Hepatocyte (in vitro differentiated cells): ENCODE data around the gene PRPF38A. TPM values are rescaled to one million over a fixed set of nuclear protein-coding genes. Genes with fewer than 3 reads are reported as not detected.

Experiments
- DNase-seq: peaks from one replicate; pipeline ENCODE4 v3.0.0-alpha.2; 2016; ENCODE audit warnings: low spot score
- H2AFZ ChIP-seq: fragments of 200-600 bp; sonication (generic); 2 replicates; pipeline ENCODE4 v1.6.0; 2016; ENCODE audit warnings: antibody characterized with exemption, mild to moderate bottlenecking
- H3K27ac ChIP-seq: fragments of 200-600 bp; sonication (generic); 2 replicates; pipeline ENCODE4 v1.5.1; 2016; ENCODE audit warnings: mild to moderate bottlenecking
- H3K27me3 ChIP-seq: fragments of 200-600 bp; sonication (generic); 2 replicates; pipeline ENCODE4 v1.6.1; 2016
- H3K36me3 ChIP-seq: fragments of 200-600 bp; sonication (generic); replicated peaks from 2 replicates; pipeline ENCODE4 v1.5.1; 2016; ENCODE audit warnings: low read depth; ENCODE audit not compliant: insufficient read depth
- H3K4me1 ChIP-seq: fragments of 200-600 bp; sonication (generic); 2 replicates; pipeline ENCODE4 v1.5.1; 2016; ENCODE audit warnings: mild to moderate bottlenecking, moderate library complexity; ENCODE audit not compliant: insufficient read depth
- H3K4me2 ChIP-seq: fragments of 200-600 bp; sonication (generic); 2 replicates; pipeline ENCODE4 v1.6.0; 2016
- H3K4me3 ChIP-seq: fragments of 200-600 bp; sonication (generic); 2 replicates; pipeline ENCODE4 v1.5.1; 2016; ENCODE audit warnings: mild to moderate bottlenecking
- H3K79me2 ChIP-seq: fragments of 200-600 bp; sonication (generic); 2 replicates; pipeline ENCODE4 v1.6.0; 2017; ENCODE audit warnings: mild to moderate bottlenecking
- H3K9me2 ChIP-seq: fragments of 200-600 bp; sonication (generic); replicated peaks from 2 replicates; pipeline ENCODE4 v1.6.0; 2017; ENCODE audit warnings: mild to moderate bottlenecking; ENCODE audit not compliant: insufficient read depth
- H3K9me3 ChIP-seq: fragments of 200-600 bp; sonication (generic); 2 replicates; pipeline ENCODE4 v1.5.1; 2016; ENCODE audit warnings: low read depth, mild to moderate bottlenecking
- H4K20me1 ChIP-seq: fragments of 200-600 bp; sonication (generic); 2 replicates; pipeline ENCODE4 v1.6.0; 2016; ENCODE audit warnings: mild to moderate bottlenecking; ENCODE audit not compliant: insufficient read depth, poor library complexity, severe bottlenecking
- CTCF ChIP-seq: fragments of 200-600 bp; sonication (generic); IDR thresholded peaks from 2 replicates; pipeline ENCODE4 v1.5.1; 2016; ENCODE audit warnings: antibody characterized with exemption, mild to moderate bottlenecking; ENCODE audit not compliant: poor library complexity
- EZH2 ChIP-seq: fragments of 200-600 bp; sonication (generic); IDR thresholded peaks from 2 replicates; pipeline ENCODE4 v1.6.1; 2016; ENCODE audit warnings: antibody characterized with exemption, mild to moderate bottlenecking, borderline replicate concordance
- EZH2phosphoT487 ChIP-seq: fragments of 200-600 bp; sonication (generic); IDR thresholded peaks from one replicate; pipeline ENCODE4 v1.6.1; 2018; ENCODE audit warnings: antibody characterized with exemption, mild to moderate bottlenecking, low read depth, moderate library complexity; ENCODE audit not compliant: unreplicated experiment, severe bottlenecking
- WGBS: methylation state at CpG from one replicate; pipeline ENCODE4 v1.1.6; 2016; ENCODE audit warnings: low lambda C conversion rate; ENCODE audit errors: missing lambda C conversion rate; 5-methylcytosine and 5-hydroxymethylcytosine counted together
- polyA plus RNA-seq: library from polyadenylated mRNA; unstranded; fragments of >200 nt; fragmentation: Nextera tagmentation; extraction: Ambion mirVana; gene quantifications from 2 replicates; pipeline ENCODE4 v1.2.1, GENCODE V29; 2016
- total RNA-seq: library from RNA; depleted of rRNA; stranded (reverse); fragments of >200 nt; gene quantifications from 2 replicates; pipeline ENCODE4 v1.2.3, GENCODE V29; 2014

The PRPF38A gene
- total and polyA plus RNA-seq, 2 experiments from 2014 or later: 13.8 to 23.8 TPM

- H3K4me1 ChIP-seq: peaks cover 15% of the 10 kb centered on the region
- peak overlapping the region; percentile 66 for H2AFZ ChIP-seq
- peak; percentile 81 for DNase-seq
- peaks cover 21% of the 10 kb centered on the region for H3K79me2 ChIP-seq
- no peaks in the 10 kb centered on the region for H3K9me3 ChIP-seq
- peak overlapping the region; percentile 65 for H3K4me3 ChIP-seq
- H3K27me3 ChIP-seq: no peaks in the 10 kb centered on the region
- no peak for TF ChIP-seq EZH2phosphoT487
- TF ChIP-seq CTCF: no peak
- TF ChIP-seq EZH2: no peak
- H3K4me2 ChIP-seq: peak overlapping the region; percentile 87
- WGBS: 9% methylated on average over 22 of the region's 22 CpGs
- peak overlapping the region; percentile 94 for H3K27ac ChIP-seq
- H3K9me2 ChIP-seq: no peaks in the 10 kb centered on the region
- no peaks in the 10 kb centered on the region for H3K36me3 ChIP-seq
- H4K20me1 ChIP-seq: peaks cover 5% of the 10 kb centered on the region
Measured at GRCh38 chr1:52365071-52365745, 39.2 kb upstream of the PRPF38A start.

DNA sequence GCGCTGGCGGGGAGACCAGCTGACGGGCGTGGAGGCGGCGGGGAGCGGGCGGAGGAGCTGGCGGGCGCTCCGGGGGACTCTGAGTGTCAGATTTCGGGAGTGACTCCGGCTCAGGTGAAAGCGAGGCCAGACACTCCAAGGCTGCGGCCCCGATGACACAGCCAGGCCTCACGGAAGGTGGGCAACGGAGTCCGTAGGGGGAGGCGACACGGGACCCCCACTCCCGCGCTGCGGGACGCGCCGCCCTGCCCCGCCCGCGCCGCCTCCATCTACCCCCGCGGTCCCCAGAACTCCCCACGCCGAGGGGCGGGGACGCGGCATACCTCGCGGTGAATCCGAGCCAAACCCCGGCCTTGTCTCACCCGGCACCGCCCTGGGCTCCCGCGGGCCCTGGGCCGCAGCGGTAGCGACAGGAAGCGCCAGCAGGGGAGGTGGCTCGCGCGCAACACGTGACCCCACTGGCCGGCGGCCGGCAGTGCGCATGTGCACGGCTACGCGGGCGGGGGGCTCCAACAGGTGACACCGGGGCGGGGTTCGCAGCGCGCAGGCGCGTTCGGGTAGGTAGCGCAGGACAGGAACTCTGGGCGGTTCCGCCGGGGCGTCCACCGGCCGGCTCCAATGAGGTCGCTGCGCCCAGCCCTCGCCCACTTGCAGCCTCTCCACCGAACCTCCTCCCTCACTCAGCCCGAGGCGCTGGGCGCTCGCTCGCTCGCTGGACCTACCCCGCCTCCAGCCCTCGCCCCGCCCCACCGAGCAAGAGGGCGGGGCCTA is 38.5 kb upstream of the PRPF38A start, which contains the start of gene CC2D1B:
CC2D1B (minus strand) TSS at position 460 of the 771 bp plus-strand sequence. CDS start 1,585 bp downstream, outside the sequence.
- H3K4me3 ChIP-seq: peak within 1 kb of the TSS; percentile 65
- H3K27me3 ChIP-seq: no peaks in the 10 kb centered on the region
- WGBS: under 1% methylated on average over 28 of the region's 92 CpGs
- peaks cover 5% of the 10 kb centered on the region for H4K20me1 ChIP-seq
- no peaks in the 10 kb centered on the region for H3K9me2 ChIP-seq
- peak within 1 kb of the TSS; percentile 66 for H2AFZ ChIP-seq
- H3K4me1 ChIP-seq: peaks cover 15% of the 10 kb centered on the region
- peak; percentile 99 for DNase-seq
- peak within 1 kb of the TSS; percentile 87 for H3K4me2 ChIP-seq
- H3K79me2 ChIP-seq: peaks cover 21% of the 10 kb centered on the region
- H3K36me3 ChIP-seq: no peaks in the 10 kb centered on the region
- H3K9me3 ChIP-seq: no peaks in the 10 kb centered on the region
- TF ChIP-seq EZH2: no peak
- TF ChIP-seq CTCF: peak; percentile 6
- no peak for TF ChIP-seq EZH2phosphoT487
- peak within 1 kb of the TSS; percentile 94 for H3K27ac ChIP-seq

- WGBS: 43% methylated on average over 7 of the region's 8 CpGs
- Histone ChIP-seq H3K27me3 (no peaks in the 10 kb centered on the region), H3K79me2 (peaks cover 21% of the 10 kb centered on the region), H3K4me2 (peak overlapping the region; percentile 58), H3K36me3 (no peaks in the 10 kb centered on the region), H3K9me3 (no peaks in the 10 kb centered on the region), H3K27ac (peak overlapping the region; percentile 6), H4K20me1 (peaks cover 5% of the 10 kb centered on the region), H3K4me3 (no peak overlapping the region), H3K4me1 (peaks cover 15% of the 10 kb centered on the region), H3K9me2 (no peaks in the 10 kb centered on the region), H2AFZ (peak overlapping the region; percentile 9)
- TF ChIP-seq EZH2 (no peak), CTCF (no peak), EZH2phosphoT487 (no peak)
- no peak for DNase-seq
Measured at GRCh38 chr1:52366517-52366827, 37.9 kb upstream of the PRPF38A start.
